Measurements from ENCODE around the gene HIC1. TPM values are rescaled to one million over a fixed set of nuclear protein-coding genes. Genes with fewer than 3 reads are reported as not detected.

Gene HIC1
- total RNA-seq, 4 donors from 2014 or later, result 2.7 to 9.5 (median 4.9) TPM

DNA sequence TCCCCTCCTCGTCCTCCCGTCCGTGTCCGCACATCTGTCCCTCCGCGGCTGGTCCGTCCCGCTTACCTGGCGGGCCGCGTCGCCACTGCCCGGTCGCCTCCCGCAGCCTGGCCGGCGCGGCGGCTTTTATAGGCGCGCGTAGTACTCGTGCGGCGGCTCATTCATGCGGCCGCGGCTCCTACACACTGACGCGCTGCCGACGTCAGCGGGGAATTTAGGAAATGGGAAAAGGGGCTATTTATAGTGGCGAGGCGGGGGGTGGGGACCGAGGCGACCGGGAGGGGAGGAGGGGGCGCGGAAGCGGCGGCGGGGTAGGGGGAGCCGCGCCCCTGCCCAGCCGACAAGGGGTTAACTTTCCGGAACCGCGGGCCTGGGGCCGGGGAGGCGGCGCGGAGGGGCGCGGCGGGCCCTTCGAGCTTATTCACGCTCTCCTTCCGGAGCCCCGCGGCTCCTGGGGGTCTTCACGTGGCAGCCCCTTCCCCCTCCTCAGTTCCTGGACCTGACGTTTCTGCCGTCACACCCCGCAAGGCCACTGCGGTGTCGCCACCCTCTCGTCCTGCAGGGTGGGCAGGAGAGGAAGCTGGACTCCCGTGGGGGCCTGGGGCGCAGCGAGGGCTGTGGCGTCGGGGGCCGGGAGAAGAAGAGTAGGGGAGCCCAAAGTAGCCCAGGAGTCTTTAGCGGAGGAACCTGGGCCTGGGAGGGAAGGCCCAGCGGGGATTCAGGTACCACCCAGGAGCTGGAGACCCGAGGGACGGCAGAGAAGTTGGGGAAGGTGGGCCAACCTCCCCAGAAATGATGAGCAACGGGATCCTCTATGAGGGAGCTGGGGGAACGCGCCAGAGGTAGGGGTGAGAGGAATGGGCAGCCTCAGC is 3.6 kb upstream of the HIC1 start:
- peak in 1 of 2 donors; percentile 72 for DNase-seq (ENCODE audit: low spot score in 2 of 2)
- Histone ChIP-seq H3K27ac (no peak overlapping the region), H3K4me3 (peak overlapping the region; percentile 85), H3K4me1 (peaks cover 60% of the 10 kb centered on the region), H3K27me3 (peaks cover 28% of the 10 kb centered on the region), H3K9me3 (no peaks in the 10 kb centered on the region), H3K36me3 (no peaks in the 10 kb centered on the region)
- TF ChIP-seq EP300 (IDR thresholded peaks at IDR 0.05) (no peak), POLR2AphosphoS5 (IDR thresholded peaks at IDR 0.05) (no peak), POLR2A (IDR thresholded peaks at IDR 0.05) (no peak)
- TF ChIP-seq, protein P1, sequence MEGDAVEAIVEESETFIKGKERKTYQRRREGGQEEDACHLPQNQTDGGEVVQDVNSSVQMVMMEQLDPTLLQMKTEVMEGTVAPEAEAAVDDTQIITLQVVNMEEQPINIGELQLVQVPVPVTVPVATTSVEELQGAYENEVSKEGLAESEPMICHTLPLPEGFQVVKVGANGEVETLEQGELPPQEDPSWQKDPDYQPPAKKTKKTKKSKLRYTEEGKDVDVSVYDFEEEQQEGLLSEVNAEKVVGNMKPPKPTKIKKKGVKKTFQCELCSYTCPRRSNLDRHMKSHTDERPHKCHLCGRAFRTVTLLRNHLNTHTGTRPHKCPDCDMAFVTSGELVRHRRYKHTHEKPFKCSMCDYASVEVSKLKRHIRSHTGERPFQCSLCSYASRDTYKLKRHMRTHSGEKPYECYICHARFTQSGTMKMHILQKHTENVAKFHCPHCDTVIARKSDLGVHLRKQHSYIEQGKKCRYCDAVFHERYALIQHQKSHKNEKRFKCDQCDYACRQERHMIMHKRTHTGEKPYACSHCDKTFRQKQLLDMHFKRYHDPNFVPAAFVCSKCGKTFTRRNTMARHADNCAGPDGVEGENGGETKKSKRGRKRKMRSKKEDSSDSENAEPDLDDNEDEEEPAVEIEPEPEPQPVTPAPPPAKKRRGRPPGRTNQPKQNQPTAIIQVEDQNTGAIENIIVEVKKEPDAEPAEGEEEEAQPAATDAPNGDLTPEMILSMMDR (IDR thresholded peaks at IDR 0.05), result no peak
- WGBS, result 16% methylated on average over 47 of the region's 81 CpGs

DNA sequence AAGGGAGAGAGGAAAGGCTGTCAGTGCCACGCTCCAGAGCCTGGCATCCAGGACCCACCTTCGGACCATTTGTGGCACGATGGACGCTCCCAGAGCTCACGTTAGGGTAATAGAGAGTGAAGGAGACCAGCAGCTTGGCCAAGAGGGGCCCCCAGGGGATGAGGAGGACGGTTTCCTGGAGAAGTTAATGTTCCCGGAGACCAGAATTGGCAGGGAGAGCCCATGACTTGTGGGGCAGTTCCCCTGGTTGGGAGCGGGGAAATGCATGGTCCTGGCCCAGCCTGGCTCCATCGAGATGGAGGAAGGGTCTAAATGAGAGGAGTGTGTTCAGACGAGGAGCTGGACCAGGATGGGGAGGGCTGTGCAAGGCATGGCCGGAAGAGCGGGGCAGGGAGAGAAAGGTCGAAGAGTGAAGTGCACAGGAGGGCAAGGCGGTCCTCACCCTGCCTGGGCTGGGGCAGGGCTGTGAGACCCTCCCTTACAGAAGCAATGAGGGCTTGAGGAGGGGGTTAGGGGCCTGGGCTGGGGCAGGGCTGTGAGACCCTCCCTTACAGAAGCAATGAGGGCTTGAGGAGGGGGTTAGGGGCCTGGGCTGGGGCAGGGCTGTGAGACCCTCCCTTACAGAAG is 2.9 kb upstream of the HIC1 start:
- H3K27me3 ChIP-seq, result peaks cover 31% of the 10 kb centered on the region
- H3K9me3 ChIP-seq, result no peaks in the 10 kb centered on the region
- TF ChIP-seq, protein P1 (IDR thresholded peaks at IDR 0.05), result no peak
- TF ChIP-seq POLR2AphosphoS5 (IDR thresholded peaks at IDR 0.05) (no peak), POLR2A (IDR thresholded peaks at IDR 0.05) (no peak), EP300 (IDR thresholded peaks at IDR 0.05) (no peak)
- no peak overlapping the region for H3K4me3 ChIP-seq
- 57% methylated on average over 14 of the region's 14 CpGs for WGBS
- no peak overlapping the region for H3K27ac ChIP-seq
- DNase-seq (ENCODE audit: low spot score in 2 of 2), result peak in 1 of 2 donors; percentile 68
- peaks cover 67% of the 10 kb centered on the region for H3K4me1 ChIP-seq
- no peaks in the 10 kb centered on the region for H3K36me3 ChIP-seq

DNA sequence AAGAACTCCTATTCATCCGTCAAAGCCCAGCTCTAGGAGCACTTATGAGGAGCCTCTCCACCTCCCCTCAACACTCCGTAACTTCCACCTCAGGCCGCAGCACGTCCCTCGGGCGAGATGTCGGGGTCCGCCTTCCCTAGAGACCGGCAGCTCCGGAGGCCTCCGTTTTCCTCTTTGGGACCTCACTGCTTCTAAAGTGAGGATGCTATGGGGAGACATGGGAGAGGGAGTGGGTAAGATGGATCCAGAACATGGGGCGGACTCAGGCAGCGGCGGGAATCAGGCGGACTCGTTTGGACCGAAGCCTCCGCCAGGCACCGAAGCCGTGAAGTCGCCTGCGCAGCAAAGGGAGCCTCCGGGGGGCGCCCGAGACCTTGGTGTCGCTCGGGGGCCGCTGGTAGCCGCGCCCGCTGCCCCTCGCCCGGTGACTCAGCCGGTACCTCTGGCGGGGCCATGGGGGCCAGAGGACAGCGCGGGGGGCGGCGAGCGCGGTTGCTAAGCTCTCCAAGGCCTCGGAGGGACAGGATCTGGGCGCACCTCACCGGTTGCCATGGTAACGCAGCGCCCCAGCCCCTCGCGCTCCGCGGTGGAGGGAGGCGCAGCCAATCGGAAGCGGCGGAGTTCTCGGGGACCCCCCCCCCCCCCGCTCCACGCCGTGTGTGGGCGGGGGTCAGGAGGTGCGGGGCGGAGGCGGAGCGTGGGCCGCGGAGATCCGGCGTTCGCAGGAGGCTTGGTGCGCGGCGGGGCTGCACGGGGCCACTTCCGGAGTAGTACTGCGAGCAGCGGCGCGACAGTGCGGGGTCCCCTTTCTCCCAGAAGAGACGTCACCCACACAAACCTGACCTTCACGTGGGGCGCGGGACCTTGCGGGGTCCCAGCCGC is 1.3 kb upstream of the HIC1 start:
- H3K27ac ChIP-seq, result peak overlapping the region; percentile 56
- H3K9me3 ChIP-seq, result no peaks in the 10 kb centered on the region
- peak overlapping the region; percentile 65 for H3K4me3 ChIP-seq
- H3K4me1 ChIP-seq, result peaks cover 83% of the 10 kb centered on the region
- 43% methylated on average over 13 of the region's 84 CpGs for WGBS
- TF ChIP-seq, protein P1 (IDR thresholded peaks at IDR 0.05), result peak; percentile 23 to 53
- TF ChIP-seq EP300 (IDR thresholded peaks at IDR 0.05) (no peak), POLR2AphosphoS5 (IDR thresholded peaks at IDR 0.05) (no peak), POLR2A (IDR thresholded peaks at IDR 0.05) (peak in 1 of 2 donors; percentile 10)
- peak; percentile 90 to 91 for DNase-seq (ENCODE audit: low spot score in 2 of 2)
- peaks cover 31% of the 10 kb centered on the region for H3K27me3 ChIP-seq
- peaks cover 5% of the 10 kb centered on the region for H3K36me3 ChIP-seq

DNA sequence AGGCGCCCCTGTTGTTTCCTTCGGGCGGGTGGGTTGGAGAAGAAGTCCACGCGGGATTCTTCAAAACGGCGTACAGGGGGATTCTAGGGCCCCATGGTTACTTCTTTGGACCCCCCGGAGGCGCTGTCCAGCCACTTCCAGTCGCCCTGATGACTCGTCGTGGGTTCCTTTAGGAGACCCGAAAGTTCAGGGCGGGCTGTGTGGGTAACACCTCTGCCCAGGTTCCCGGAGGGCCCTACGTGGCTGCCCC is 716 bp upstream of the HIC1 start:
- Histone ChIP-seq H3K4me3 (peak overlapping the region; percentile 65), H3K9me3 (no peaks in the 10 kb centered on the region), H3K36me3 (peaks cover 5% of the 10 kb centered on the region), H3K4me1 (peaks cover 83% of the 10 kb centered on the region), H3K27me3 (peaks cover 31% of the 10 kb centered on the region), H3K27ac (peak overlapping the region; percentile 56)
- 0% methylated on average over 11 of the region's 16 CpGs for WGBS
- DNase-seq (ENCODE audit: low spot score in 2 of 2), result peak in 1 of 2 donors; percentile 79
- no peak for TF ChIP-seq EP300 (IDR thresholded peaks at IDR 0.05)
- TF ChIP-seq POLR2AphosphoS5 (IDR thresholded peaks at IDR 0.05), result no peak
- TF ChIP-seq POLR2A (IDR thresholded peaks at IDR 0.05), result no peak
- TF ChIP-seq, protein P1 (IDR thresholded peaks at IDR 0.05), result no peak

Data from suprapubic skin (tissue), 4 donors.